ENCODE measurements around the gene POU3F2.
A peak's percentile ranks its signal among the peaks of the same experiment; 100 is the strongest.

The POU3F2 gene

DNA sequence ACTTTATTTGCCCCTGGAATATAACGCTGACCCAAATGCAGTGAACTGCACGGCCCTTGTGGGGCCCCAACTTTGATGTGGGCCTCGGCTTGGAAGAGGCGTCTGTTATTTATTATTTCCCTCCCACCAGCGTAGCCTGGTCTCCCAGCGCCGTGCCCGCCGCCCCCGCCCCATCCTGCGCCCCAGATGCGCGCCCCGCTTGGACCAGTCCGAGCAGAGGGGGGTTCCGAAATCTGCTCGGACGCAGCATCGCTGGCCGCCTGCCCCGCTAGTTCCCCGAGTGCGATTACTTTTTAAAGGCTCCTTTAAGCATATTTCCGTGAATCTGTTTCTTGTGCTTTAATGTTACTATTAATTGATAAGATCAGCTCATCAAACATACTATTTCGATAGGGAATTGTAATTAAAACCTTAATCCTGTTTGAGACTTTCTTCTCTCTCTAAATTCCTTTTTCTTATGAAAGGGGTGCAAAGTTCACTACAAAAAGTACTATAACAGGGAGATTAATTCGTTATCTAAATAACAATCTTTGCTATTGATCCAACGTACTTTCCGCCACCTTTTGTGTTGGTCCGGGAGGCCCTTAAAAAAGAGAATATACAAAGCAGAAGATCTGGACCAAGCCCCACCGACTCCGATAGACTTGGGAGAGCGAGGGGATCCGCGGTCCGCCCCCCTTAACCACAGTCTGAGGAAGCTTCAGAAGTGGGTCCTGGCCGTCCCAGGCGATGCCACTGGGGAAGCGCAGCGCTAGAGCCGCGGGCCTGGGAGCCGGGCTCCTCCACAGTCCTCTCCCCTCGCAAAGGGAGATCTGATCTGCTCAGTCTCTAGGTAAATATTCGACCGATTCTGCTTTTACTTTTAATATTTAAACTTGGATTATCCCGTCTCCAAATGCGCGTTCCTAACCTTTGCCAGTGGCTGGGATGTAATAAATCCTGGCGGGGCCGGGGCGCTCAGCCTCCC is 10.2 kb downstream of the POU3F2 start:
- DNase-seq (ENCODE audit: low spot score): no peak

DNA sequence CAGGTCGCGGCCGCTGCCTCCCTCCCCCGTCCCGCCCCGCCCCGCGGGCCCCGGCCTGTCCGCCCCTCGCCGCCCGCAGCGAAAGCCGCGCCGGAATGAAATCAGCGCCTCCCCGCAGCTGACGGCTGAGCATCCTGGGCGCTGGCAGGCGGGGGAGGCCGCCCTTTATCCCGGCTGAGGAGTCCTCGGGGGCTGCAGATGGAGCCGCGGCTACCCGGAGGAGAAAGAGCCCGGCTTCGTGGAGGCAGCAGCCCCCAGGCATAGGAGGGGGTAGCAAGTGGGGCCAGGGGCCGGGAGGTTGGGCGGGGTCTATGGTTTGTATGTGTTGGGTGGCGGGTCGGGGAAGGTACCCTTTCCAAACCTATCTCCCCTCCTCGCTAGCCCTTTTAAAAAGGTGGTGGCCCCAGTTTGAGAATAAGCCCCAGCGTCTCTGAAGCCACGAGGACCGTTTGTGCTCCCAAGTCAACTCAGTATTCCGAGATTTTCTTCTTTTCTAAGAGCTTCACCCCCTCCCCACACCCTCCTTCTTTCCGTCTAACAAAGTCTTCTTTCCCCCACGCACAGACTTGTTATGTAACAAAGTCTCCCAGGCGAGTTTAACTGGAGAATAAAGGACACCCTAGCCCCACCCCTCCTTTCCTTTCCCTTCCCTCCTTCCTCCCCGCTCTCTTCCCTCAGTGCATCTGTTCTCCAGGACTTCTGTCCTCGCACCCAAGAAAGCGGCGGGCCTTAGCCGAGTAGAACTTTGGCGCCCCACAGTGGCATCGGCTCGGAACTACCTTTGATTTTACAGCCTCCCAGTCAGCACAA is 11.0 kb downstream of the POU3F2 start:
- peak; percentile 87 for DNase-seq (ENCODE audit: low spot score)

DNA sequence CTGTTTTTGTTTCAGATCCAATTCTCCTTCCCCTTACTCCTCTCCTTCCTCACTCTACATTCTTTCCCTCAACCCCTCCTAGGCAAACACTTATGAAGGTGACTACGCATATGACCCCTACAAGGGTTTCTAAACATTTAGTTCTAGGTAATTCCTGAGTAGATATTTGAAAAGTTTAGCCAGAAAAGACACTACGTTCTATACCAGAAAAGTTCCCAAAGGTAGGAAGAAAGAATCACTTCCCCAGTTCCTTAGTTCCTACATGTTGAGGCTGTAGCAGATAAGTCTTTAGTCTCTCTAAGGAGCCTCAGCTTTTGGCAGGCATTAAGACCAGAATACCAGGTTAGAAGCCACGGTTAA is 11.6 kb downstream of the POU3F2 start:
- DNase-seq (ENCODE audit: low spot score): no peak

DNA sequence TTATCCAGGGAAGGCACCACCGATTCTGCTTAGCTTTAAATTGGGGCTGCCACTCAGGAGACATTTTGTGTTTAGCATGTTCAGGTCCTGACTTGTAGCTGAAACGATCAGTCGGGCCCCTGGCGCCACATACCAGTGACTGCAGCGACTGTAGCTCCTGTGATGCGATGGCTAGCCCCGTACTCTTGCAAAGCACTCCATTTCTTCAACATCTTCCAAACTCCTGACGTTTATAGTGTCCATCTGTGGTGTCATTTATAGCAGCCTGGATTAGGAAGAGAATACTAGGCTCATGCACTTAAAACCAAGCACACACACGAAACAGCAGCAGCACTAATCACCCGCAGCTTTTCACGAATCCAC is 13.0 kb downstream of the POU3F2 start:
- no peak for DNase-seq (ENCODE audit: low spot score)

DNA sequence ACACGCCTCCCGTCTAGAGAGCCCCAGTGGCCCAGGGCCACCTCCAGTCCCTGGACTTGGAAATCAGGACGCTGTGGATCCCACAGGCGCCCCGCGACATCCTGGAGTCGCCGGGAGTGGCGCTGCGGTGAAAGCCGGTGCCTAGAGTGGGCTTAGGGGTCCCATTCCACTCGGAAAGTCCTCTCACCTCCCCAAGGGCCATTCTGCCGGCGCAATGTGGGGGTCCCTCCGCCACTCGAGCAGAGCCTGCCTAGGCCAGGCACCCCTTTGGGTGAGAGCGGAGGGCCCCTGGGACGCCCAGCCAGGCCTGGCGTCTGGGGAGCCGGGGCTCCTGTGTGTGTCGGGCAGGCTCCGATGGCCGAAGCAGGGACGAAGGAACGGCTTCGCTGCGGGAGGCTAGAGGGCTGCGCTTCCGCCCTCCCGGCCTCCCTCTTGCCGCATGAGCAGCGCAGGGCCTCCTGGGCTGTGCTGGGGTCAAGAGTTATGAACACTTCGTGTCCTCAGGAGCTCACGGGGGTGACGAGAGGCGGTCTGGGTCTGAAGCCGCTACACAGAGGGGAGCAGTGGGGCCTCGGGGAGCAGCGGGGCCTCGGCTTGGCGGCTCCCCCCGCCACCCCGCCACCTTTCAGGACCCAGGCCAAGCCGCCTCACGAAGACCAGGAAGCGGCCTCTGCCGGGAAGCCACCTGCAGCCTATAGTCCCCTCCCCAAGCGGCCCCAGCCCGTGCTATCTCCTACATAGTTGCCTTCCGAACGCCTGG is 13.6 kb downstream of the POU3F2 start:
- no peak for DNase-seq (ENCODE audit: low spot score)

DNA sequence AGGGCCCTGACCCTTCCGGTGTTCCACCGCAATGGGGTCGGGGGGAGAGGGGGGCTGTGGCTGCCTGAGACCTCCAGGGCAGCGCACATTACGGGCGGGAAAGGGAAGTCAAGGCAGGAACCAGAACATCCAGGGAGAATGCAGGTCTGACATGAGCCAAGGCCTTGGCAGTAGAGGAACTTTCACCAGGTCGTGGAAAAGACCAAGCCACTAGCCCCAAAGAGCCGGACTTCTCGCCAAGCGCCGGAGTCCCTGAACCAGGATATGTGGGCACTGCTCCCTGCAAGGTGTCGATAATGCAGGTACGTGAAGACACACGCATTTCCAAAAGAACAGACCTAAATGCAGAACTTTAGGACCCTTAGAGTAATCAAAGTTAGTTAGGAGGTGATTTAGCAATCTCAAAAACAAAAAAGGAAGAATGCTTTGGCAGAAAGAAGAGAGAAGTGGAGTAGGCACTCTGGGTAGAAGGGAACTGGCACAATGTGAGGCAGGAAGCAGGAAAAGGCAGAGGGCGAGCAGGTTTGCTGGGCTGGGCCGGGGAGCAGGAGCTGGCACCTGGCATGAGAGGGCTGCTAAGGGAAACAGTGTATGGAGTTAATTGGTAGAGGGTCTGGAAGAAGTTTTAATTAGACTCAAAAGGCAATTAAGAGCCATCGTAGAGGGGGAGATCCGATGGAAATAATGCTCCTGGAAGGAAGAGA is 14.3 kb downstream of the POU3F2 start:
- DNase-seq (ENCODE audit: low spot score): no peak

DNA sequence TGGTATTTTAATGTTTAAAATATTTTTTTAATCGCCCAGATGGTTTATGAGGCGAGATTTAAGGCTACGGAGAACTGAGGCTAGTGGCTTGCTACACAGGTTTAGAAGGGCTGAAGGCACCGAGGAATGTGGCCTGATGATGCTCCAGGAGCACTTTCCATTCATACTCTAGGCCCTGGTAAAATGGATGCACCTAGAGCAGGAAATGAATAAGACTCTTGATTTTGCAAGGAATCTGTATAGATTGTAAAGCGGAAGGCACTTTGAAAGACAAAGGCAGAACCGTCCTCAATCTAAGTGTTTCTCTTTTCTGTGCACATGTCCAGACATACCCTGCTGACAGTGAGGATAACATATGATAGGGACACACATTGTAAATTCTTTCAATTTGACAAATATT is 30.1 kb downstream of the POU3F2 start:
- DNase-seq (ENCODE audit: low spot score): no peak

DNA sequence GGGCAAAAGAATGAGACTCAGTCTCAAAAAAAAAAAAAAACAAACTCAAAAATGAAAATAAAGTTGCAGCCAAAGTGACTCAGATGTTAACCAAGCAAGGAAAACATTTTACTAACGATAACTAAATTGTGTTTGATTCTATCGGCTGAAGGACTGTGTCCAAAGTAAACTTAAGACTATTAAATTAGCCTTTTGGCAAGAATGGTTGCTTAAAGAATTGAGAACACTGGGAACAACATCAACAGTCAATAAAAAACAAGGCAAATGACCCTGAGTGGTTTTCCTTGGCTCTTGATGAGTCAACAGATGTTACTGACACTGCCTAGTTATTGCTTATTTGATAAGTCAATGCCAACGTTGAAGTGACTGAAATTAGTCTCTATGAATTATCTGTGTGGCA is 36.7 kb downstream of the POU3F2 start:
- no peak for DNase-seq (ENCODE audit: low spot score)

DNA sequence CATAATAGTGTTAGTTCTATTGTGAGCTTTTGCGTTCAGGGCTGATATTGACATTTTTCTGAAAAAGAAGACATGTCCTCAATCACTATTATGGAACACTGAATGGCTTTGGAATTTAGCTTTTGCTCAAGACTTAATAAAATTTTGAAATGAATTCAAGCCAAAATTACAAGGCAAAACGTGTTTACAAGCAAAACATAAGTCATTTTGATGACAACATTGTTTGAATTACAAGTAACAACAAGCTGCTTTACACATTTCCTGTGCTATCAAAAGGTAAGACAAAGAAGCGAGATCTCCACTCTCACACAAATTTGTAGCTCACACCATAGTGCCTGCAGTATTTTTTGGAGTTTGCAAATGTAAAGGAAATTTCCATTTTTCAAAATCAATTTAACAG is 37.4 kb downstream of the POU3F2 start:
- no peak for DNase-seq (ENCODE audit: low spot score)

DNA sequence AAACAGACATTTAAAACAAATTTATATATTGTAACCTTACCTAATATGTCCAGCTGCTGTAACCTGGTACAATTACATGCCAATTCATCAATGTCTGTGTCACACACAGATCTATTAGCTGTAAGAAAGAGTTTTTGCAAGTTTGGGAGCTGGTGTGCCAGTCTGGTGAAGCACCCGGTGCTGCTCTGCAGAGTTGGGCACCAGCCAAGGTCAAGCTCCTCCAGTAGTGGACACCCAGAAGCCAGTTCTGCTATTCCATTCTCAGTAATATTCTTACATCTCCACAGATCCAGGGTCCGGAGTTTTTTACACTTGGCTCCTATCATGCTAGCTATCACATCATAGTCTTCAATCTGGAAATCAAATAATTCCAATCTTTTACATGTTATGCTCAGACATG is 41.0 kb downstream of the POU3F2 start:
- no peak for DNase-seq (ENCODE audit: low spot score)

DNA sequence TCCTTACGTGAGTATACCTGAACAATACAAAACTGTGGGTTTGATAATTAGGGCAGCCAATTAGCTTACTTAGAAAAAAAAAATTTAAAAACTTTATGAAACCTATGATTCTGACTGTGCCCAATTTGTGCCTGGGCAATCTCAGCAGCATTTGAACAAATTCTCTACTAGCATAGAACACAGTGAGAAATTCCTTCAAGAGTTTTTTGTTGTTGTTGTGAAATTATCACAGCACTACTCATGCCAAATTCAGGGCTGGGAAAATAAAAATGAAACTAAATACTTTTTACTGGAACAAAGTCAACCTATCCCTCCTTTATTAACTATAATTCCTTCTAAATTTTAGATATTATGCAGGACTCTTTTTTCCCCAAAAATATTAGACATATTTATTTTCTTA is 42.9 kb downstream of the POU3F2 start:
- DNase-seq (ENCODE audit: low spot score): no peak

DNA sequence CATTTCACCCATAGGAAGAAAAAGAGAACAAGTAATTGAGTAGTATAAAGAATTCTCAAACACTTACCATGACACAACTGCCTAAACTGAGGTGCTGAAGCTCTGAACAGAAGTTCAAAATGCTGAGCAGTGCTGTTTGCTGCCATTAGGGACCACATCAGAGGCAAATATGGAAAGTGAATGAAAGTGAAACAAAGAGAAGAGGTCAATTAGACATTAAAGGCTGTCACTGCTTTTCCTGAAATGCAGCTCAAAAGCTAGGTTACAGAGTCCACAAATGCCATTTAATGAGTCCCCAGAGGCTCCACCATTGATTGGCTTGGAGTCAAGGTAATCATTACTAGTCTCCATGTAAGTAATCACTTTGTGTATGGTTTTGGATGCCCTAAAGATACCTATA is 46.1 kb downstream of the POU3F2 start:
- DNase-seq (ENCODE audit: low spot score): no peak

DNA sequence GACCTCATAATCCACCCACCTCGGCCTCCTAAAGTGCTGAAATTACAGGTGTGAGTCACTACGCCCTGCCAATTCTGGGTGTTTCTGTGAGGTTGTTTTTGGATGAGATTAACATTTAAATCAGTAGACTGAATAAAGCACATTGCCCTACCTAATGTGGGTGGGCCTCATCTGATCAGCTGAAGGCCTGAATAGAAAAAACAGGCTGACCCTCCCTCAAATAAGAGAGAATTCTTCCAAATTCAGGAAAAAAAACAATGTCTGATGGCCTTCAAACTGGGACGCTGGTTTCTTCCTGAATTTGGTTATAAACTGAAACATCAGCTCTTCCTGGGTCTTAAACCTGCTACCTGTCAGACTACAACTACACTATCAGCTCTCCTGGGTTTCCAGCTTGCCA is 51.0 kb downstream of the POU3F2 start:
- DNase-seq (ENCODE audit: low spot score): no peak

DNA sequence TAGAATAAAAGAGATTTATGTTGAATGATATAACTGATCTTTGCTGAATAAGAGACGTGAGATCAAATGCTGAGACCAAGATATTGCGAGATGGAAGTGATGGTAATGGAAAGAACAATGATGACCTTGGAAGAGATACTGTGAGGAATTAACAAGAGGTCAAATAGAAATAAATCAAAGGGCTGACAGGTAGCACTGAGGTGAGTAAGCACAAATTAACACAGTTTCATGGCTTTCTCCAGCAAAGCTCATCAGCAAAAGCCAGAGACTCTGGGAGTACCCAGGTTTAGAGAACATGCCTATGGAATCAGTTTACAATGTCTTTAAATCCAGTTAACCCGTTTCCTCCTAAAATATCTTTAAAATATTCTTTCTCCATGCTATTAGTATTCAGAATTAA is 53.3 kb downstream of the POU3F2 start:
- no peak for DNase-seq (ENCODE audit: low spot score)

All from HuH-7.5 (cell line).